ENCODE data around the gene CEP72.

The CEP72 gene

DNA sequence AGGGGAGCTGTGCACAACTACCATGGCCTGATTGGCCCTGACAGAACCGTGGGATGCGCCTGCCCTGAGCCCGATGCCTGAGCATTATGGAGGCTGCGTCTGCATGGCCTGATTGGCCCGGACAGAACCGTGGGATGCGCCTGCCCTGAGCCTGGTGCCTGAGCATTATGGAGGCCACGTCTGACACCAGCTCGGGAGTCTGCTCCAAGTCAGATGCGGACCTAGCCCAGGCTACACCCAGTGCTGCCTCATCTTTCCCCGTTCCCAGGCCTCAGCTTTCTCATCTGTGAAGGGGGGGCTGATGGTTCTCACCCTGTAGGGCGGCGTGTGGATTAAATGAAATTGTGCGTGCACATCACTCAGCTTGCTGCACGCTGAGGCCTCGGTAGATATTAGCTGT lies 7.3 kb downstream of the CEP72 start:
- TF ChIP-seq, protein P1, sequence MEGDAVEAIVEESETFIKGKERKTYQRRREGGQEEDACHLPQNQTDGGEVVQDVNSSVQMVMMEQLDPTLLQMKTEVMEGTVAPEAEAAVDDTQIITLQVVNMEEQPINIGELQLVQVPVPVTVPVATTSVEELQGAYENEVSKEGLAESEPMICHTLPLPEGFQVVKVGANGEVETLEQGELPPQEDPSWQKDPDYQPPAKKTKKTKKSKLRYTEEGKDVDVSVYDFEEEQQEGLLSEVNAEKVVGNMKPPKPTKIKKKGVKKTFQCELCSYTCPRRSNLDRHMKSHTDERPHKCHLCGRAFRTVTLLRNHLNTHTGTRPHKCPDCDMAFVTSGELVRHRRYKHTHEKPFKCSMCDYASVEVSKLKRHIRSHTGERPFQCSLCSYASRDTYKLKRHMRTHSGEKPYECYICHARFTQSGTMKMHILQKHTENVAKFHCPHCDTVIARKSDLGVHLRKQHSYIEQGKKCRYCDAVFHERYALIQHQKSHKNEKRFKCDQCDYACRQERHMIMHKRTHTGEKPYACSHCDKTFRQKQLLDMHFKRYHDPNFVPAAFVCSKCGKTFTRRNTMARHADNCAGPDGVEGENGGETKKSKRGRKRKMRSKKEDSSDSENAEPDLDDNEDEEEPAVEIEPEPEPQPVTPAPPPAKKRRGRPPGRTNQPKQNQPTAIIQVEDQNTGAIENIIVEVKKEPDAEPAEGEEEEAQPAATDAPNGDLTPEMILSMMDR (IDR thresholded peaks at IDR 0.05) = no peak

DNA sequence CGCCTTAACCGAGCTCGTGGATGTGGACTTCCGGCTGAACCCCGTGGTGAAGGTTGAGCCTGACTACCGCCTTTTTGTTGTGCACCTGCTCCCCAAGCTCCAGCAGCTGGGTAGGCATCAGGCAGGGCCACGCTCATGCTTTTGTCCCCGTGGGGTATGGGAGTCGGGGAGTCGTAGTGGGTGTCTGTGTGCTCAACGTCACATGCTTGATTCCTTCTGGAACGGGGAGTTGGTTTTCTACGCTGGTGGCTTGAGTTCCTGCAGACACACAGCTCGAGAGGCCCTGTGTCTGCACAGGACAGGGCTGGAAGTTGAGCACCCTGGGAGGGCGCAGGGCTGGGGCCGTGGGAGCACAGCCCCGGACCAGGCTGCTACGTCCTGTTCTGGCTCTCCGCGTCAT lies 8.0 kb downstream of the CEP72 start:
- TF ChIP-seq, protein P1 (IDR thresholded peaks at IDR 0.05) = no peak

DNA sequence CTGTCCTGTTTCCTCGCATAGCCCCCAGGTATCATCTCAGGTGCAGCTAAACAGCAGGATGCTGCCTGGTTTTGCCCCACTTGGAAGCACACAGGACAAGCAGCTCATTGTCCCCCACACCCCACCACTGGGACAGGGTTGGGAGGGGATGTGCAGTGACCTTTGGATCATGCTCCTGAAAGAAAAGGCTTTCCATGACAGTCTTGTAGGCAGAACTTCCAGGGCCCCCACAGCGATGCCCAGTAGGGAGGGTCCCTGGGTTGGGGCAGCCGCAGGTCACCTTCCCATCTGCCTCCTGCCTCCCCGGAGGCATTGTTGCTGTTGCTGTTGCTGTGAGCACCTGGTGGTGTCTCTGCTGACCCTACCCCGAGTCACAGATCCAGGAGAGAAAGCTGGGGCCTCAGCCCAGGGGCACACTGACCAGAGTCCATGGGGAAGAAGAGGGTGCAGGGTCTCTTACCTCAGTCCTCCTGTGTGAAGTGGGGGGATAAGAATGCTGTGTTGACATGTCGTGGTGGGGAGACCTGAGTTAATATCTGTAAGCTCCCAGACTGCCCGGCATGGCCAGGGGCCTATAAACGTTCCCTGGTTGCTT lies 8.5 kb downstream of the CEP72 start:
- TF ChIP-seq, protein P1 (IDR thresholded peaks at IDR 0.05) = no peak

DNA sequence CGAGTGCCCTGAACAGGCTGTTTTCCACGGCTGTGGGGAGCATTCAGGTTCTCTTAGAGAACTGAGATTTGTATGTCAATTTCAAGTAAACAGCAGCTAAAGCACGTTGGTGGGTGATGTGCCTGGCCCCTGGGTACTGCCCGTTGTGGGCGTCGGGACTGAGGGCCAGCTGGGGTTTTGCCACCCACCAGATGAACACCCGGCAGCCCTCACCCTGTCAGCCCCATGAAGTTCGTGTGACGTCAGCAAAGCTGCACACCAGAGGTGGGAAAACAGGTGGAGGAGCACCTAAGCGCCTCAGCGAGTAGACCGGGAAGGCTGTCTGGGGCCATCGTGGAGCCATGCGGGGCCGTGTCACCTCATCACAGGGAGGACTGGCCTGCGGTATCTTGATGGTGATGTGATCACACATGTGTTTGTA lies 9.2 kb downstream of the CEP72 start:
- TF ChIP-seq, protein P1 (IDR thresholded peaks at IDR 0.05) = no peak

DNA sequence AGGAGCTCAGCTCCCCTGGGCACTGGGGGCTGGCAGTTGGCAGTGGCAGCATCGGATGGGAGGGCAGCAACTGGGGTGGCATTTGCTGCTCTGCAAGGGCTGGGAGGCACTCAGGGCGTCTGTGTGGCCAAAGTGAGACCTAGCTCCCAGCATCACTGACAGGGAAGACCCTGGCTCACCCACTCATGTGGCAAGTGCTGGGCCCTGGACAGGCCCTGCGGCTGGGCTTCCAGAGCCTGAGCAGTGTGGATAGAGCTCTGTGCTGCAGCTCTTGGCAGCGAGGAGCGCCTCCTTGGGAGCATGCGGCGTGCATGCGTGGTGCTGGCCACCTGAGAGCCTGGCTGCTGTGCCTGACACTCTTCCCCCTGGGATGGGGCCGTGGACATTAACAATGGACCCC lies 10.2 kb downstream of the CEP72 start:
- TF ChIP-seq, protein P1 (IDR thresholded peaks at IDR 0.05) = no peak

DNA sequence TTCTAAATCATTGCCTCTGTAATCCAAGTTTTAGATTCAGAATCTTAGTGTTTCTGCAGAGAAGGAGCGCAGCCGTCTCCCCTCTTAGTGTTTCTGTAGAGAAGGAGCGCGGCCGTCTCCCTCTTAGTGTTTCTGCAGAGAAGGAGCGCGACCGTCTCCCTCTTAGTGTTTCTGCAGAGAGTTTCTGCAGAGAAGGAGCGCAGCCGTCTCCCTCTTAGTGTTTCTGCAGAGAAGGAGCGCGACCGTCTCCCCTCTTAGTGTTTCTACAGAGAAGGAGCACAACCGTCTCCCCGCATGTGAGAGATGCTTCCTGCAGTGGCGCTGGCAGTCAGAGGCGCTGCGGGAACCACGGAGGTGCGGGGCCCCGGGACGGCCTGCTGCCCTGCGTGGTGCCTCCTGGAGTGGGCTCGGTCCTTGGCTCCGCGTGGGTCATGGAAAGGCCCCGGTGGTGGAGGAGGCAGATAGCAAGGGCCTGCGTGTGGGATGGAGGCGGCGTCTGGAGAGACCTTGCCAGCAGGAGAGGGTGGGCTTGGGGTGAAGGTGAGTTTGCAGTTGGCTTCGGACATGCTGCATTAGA lies 10.9 kb downstream of the CEP72 start:
- TF ChIP-seq, protein P1 (IDR thresholded peaks at IDR 0.05) = no peak

DNA sequence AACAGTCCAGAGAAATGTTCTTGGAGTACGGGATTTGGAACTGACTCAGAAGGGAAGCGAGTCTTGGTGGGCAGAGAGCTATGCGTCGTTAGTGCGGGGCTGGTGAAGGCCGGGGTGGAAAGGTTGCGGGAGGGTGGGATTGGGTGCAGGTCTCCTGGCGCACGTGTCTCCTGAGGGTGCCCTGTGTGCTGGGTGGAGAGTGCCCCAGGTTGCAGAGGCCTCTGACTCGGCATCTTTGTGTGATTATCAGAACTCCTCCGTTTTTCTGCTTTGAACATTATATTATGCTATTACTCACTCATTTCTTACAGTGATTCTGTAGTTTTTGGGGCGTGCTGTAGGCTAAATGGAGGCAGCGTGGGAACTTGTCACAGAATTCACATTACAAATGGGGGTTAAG lies 11.4 kb downstream of the CEP72 start:
- TF ChIP-seq, protein P1 (IDR thresholded peaks at IDR 0.05) = no peak
